Renal cortex interstitium (tissue), 11 donors: Measurements from ENCODE around the gene NR2F6. TPM values are rescaled to one million over a fixed set of nuclear protein-coding genes. Genes with fewer than 3 reads are reported as not detected.

ENCODE experiments used
- DNase-seq, 11 donors: peaks; one replicate each; pipeline ENCODE4 v3.0.0-alpha.2; 2013; ENCODE audit warnings: low read depth in 9 of 11, low spot score in 4 of 11; ENCODE audit errors: extremely low read depth in 1 of 11
- polyA plus RNA-seq, 3 donors: library from polyadenylated mRNA; unstranded; fragments of 120-200 nt; gene quantifications; one replicate each; pipeline ENCODE4 v1.2.1, GENCODE V29; 2013; ENCODE audit not compliant: insufficient read length in 3 of 3

NR2F6 gene
- polyA plus RNA-seq, 3 donors: 31.5 to 59.9 (median 44.3) TPM

- no peak for DNase-seq
These were observed 843 bp downstream of the NR2F6 start for GRCh38 chr19:17244618-17245534.

GRCh38 chr19:17243830-17244617 is 1.7 kb downstream of the NR2F6 start:
- no peak for DNase-seq

GRCh38 chr19:17243211-17243829 is 2.4 kb downstream of the NR2F6 start:
- no peak for DNase-seq

GRCh38 chr19:17242431-17243208 is 3.1 kb downstream of the NR2F6 start:
- no peak for DNase-seq

- DNase-seq: no peak
These were observed 4.8 kb downstream of the NR2F6 start for GRCh38 chr19:17240826-17241399.

- DNase-seq: no peak
These were observed 5.5 kb downstream of the NR2F6 start for GRCh38 chr19:17240062-17240752.

- DNase-seq: no peak
These were observed 7.7 kb downstream of the NR2F6 start for GRCh38 chr19:17237747-17238706.

- DNase-seq: no peak
These were observed 8.7 kb downstream of the NR2F6 start for GRCh38 chr19:17236811-17237543.

- DNase-seq: no peak
These were observed 9.5 kb downstream of the NR2F6 start for GRCh38 chr19:17235971-17236777.

GRCh38 chr19:17235300-17235970 is 10.3 kb downstream of the NR2F6 start:
- peak in 1 of 11 donors; percentile 54 for DNase-seq

GRCh38 chr19:17234911-17235299 is 10.8 kb downstream of the NR2F6 start:
- DNase-seq: no peak

- no peak for DNase-seq
These were observed 13.5 kb downstream of the NR2F6 start for GRCh38 chr19:17232258-17232657.

GRCh38 chr19:17229890-17230289 is 15.8 kb downstream of the NR2F6 start:
- no peak for DNase-seq

- no peak for DNase-seq
These were observed 17.8 kb downstream of the NR2F6 start for GRCh38 chr19:17227798-17228367.
